HG03457 (cell line): ENCODE data around the gene THAP11.

Source experiments
- ATAC-seq: cut with Tn5 transposase; IDR thresholded peaks from one replicate; pipeline ENCODE4 v1.9.1; 2021; ENCODE audit warnings: moderate number of reproducible peaks; ENCODE audit not compliant: unreplicated experiment

The THAP11 gene

DNA sequence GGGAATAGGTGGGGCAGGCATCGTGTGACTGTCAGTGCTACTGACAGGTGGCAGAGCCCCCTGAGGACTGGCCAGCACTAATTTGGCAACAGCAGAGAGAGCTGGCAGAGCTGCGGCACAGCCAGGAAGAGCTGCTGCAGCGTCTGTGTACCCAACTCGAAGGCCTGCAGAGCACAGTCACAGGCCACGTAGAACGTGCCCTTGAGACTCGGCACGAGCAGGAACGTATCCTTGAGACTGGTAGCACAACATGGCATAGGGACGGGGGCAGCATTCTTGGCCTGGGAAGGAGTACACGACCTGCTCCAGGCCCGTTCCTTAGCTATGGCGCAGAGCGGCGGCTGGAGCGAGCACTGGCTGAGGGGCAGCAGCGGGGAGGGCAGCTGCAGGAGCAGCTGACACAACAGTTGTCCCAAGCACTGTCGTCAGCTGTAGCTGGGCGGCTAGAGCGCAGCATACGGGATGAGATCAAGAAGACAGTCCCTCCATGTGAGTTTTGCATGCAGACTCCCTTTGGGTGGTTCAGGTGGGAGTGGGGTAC lies 39.6 kb downstream of the THAP11 start:
- ATAC-seq: no peak

DNA sequence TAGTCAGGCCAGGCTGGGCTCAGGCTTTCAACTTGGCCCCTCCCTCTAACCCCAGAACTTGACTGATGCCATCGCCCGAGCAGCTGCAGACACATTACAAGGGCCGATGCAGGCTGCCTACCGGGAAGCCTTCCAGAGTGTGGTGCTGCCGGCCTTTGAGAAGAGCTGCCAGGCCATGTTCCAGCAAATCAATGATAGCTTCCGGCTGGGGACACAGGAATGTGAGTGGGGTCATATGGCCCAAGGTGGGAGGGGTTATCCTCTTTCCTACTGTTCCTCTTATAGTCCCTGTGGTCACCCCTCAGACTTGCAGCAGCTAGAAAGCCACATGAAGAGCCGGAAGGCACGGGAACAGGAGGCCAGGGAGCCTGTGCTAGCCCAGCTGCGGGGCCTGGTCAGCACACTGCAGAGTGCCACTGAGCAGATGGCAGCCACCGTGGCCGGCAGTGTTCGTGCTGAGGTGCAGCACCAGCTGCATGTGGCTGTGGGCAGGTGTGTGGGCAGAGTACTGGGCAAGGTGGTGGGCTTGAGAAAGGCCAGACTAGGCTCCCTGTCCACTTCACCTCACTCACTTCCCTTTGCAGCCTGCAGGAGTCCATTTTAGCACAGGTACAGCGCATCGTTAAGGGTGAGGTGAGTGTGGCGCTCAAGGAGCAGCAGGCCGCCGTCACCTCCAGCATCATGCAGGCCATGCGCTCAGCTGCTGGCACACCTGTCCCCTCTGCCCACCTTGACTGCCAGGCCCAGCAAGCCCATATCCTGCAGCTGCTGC lies 40.4 kb downstream of the THAP11 start:
- no peak for ATAC-seq

DNA sequence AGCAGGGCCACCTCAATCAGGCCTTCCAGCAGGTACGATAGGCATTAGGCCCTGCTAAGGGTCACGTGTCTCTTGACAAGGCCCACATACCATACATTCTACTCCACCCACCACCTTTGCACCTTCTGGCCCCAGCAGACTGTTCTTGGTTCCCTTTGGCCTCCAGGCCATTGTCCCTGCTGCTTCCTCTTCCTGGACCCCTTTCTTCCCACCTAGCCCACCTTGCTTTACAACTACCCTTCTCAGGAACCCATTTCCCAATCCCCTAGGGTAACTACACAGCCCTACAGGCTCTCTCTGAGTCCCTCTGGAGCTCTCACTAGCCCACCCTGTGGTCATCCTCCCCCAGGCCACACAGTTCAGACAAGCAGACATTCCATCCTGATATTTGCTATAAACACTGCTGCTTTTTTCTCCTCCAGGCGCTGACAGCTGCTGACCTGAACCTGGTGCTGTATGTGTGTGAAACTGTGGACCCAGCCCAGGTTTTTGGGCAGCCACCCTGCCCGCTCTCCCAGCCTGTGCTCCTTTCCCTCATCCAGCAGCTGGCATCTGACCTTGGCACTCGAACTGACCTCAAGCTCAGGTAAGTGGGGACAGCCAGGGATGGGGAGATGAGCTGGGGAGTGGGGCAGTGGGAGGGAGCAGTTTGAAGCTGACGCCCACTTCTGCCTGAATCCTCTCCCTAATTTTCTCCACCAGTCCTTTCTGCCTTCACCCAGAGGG lies 41.2 kb downstream of the THAP11 start:
- ATAC-seq: no peak

GRCh38 chr16:67883872-67884261 lies 41.7 kb downstream of the THAP11 start:
- no peak for ATAC-seq

DNA sequence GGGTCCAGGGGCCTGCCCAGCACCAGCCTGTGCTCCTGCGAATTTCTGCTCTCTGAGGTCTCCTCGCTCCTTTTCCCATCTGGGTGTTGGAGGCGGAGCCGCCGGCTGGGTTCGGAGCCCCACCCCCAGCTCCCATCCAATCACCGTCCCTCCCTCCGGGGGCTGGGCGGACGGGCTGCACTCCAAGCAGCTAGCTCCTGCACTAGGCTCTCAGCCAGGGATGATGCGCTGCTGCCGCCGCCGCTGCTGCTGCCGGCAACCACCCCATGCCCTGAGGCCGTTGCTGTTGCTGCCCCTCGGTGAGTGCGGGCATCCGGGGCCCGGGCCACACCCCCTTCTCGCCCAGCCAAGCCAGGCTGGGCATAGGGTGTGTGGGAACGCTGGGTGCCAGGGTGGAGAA lies 42.6 kb downstream of the THAP11 start, which contains the start of gene NRN1L:
NRN1L (plus strand) TSS at position 202 of the 400 bp plus-strand sequence; CDS start at position 221, 19 bp downstream.
- ATAC-seq: no peak

DNA sequence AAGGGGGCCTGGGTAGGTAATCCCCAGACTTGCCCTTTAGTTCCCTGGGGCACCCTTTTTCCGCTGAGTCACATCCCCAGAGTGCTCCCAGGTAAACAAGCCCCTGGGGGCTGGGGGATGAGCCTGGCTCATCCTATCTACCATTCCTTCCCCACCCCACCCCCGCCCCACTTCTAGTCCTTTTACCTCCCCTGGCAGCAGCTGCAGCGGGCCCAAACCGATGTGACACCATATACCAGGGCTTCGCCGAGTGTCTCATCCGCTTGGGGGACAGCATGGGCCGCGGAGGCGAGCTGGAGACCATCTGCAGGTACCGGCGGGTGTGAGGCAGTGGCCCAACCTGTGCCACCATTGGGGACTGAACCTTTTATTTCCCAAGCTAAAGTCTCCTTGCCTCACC lies 43.4 kb downstream of the THAP11 start:
- no peak for ATAC-seq

GRCh38 chr16:67885976-67886375 lies 43.9 kb downstream of the THAP11 start:
- ATAC-seq: no peak

DNA sequence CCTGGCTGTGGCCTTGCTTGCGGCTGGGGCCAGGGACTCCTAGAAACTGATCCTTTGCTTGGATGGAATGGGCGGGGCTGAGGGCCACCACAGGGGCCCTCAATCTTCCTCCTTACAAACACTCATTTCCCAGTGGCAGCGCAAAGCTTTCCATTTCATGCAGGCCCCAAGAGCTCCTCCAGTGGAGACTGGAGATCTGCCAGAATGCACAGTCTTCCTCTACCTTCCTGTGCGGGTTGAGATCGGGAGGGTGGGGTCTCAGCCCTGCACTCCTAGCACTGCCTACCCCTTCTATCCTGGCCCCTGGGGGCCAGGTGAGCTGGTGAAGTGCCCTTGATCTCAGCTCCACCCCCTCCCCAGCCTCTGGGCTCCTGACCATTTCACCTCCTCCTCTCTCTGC lies 44.3 kb downstream of the THAP11 start:
- ATAC-seq: no peak

- ATAC-seq: no peak
Measured at GRCh38 chr16:67888331-67888730, 46.2 kb downstream of the THAP11 start.

GRCh38 chr16:67892375-67892774 lies 50.3 kb downstream of the THAP11 start:
- ATAC-seq: no peak

GRCh38 chr16:67892899-67893742 lies 51.0 kb downstream of the THAP11 start, which contains the start of gene PSKH1:
TSS of gene PSKH1 (plus strand) at chr16:67893254. CDS start at chr16:67908750, 15,496 bp downstream.
- peak; percentile 76 for ATAC-seq
